HG02840 (cell line): Measurements from ENCODE around the gene SELENOW.
"Not testable (repeated sequence)": the region's sequence is repeated elsewhere in the genome, so short reads cannot be mapped to it uniquely, and the experiment has no call there.

Experiments used
- ATAC-seq: cut with Tn5 transposase; IDR thresholded peaks from one replicate; pipeline ENCODE4 v1.9.1; 2021; ENCODE audit warnings: mild to moderate bottlenecking, moderate library complexity, moderate number of reproducible peaks; ENCODE audit not compliant: unreplicated experiment, low FRiP score

Gene SELENOW

GRCh38 chr19:47755762-47756626 lies 22.5 kb upstream of the SELENOW start:
- ATAC-seq: no peak

DNA sequence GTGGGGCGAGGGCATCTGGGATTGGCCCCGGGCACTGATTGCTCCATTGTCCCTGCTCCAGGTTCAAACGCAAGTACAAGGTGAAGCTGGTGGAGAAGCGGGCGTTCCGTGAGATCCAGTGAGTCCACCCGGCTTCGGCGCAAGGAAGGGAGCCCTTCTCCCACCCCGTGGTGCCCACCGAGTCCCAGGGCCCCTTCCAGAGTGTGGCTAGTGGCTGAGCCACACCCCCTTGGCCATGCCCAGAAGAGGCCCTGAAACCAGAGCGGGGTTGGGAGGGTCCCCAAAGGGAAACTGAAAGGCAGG lies 21.9 kb upstream of the SELENOW start:
- no peak for ATAC-seq

GRCh38 chr19:47756953-47757608 lies 21.4 kb upstream of the SELENOW start:
- ATAC-seq: no peak

GRCh38 chr19:47757617-47758442 lies 20.7 kb upstream of the SELENOW start:
- no peak for ATAC-seq

DNA sequence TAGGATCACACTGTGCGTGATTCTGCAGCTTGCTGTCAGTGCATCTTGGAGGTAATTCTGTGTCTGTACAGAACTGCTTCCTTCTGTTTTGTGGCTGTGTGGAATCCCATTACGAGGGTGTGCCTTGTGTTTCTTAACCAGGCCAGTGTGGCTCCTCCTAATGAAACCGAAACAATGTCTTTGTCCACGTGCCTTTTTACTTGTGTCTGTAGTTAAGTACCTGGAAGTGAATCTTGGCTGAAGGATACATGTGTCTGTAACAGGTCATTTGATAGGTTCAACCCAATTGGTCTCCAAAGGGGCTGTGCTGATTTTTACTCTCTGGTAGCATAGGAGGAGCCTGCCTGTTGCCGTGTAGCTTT lies 20.1 kb upstream of the SELENOW start:
- no peak for ATAC-seq

- ATAC-seq: no peak
These were observed 17.9 kb upstream of the SELENOW start for GRCh38 chr19:47760632-47760999.

DNA sequence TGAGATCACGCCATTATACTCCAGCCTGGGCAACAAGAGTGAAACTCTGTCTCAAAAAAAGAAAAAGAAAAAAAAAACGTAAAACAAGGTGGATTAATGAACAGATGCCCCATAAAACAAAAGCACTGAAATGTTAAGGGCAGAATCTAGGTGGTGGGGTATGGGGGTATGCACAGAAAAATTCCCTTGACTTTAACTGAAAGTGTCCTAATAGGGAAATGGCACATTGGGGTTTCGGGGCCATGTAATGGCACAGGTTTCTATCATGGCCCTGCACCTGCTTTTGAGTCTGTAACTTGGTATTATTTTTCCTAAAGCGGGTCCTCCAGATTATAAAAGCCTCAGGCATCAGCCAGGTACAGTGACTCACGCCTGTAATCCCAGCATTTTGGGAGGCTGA lies 16.9 kb upstream of the SELENOW start:
- no peak for ATAC-seq

DNA sequence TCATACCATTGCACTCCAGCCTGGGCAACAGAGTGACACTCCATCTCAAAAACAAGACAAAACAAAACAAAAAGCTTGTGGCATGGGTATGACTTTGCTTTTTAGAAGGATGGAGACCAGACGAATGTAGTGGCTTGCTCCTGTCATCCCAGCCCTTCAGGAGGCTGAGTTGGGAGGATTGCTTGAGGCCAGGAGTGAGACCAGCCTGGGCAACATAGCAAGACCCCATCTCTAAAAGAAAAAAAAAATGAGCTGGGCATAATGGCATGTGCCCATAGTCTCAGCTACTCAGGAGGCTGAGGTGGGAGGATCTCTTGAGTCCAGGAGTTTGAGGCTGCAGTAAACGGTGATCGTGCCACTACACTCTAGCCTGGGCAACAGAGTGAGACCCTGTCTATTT lies 16.4 kb upstream of the SELENOW start:
- ATAC-seq: no peak

DNA sequence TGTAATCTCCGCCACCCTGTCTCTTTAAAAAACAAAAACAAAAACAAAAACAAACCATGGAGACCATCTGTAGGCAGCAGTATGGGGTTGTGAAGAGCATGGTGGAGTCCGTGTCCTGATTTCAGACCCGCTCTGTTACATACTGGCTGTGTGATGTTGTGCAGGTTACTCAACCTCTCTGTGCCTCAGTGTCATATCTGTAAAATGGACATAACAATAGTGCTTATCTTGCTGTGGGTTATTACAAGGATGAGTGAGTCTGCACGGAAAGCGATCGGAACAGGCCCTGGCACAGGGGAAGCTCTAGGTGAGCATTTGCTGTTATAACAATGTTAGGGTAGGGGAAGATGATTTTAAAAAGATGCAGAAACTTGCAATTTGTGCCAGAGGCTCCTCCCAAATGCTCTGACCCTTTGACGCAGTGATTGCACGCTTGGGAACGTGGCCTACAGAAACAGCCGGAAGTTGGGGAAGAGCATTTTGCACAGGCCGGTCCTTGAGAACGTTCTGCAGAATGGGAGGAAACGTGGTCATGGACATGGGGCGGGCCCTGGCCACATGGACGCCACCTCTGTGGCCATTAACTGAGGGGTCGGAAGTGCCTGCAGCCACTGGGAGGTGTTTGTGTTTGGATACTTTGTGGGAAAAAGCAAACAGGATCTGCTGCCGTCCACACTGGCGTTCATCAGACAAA lies 15.7 kb upstream of the SELENOW start:
- no peak for ATAC-seq

GRCh38 chr19:47764705-47765104 lies 13.8 kb upstream of the SELENOW start:
- ATAC-seq: not testable (repeated sequence)

DNA sequence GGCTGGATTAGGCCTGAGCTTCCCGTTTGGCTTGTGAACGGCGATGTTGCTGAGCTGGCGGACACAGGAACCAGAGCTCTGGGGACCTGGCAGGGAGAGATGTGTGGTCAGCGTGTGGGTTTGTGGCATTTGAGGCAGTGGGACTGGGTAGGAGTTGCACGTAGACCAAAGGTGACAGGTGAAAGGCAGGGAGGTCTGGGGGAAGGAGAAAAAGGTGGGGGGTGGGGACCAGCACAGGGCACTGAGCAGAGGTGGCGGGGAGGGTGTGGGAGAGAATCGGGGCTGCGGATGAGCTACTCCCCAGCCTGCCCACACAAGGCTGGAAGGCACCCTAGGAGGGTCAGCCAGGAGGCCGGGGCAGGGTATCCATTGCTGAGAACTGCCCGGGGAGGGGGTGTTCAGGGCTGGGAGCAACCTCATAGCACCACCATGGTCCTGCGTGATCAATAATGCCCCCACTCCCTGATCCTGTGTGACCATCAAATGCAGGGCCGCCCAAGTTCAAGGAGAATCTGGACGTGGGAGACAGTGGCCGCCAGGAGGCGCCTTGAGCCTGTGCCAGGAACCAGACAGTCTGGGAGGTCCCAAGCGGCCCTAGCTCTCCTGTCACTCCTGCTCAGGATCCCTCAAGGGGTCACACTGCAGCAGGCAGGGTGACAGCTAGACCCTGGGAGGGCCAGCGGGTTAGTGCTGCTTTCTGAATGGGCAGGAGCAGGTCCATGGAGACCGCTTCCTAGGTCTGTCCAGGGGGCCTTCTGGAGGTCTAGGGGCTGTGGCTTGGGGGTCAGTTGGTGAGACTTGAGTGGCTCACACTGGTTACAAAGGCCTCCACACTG lies 12.8 kb upstream of the SELENOW start:
- ATAC-seq: no peak

GRCh38 chr19:47766359-47766620 lies 12.2 kb upstream of the SELENOW start:
- ATAC-seq: no peak

GRCh38 chr19:47766670-47767069 lies 11.8 kb upstream of the SELENOW start:
- no peak for ATAC-seq

GRCh38 chr19:47767349-47767748 lies 11.2 kb upstream of the SELENOW start:
- ATAC-seq: no peak

- ATAC-seq: no peak
These were observed 9.9 kb upstream of the SELENOW start for GRCh38 chr19:47768604-47769003.

DNA sequence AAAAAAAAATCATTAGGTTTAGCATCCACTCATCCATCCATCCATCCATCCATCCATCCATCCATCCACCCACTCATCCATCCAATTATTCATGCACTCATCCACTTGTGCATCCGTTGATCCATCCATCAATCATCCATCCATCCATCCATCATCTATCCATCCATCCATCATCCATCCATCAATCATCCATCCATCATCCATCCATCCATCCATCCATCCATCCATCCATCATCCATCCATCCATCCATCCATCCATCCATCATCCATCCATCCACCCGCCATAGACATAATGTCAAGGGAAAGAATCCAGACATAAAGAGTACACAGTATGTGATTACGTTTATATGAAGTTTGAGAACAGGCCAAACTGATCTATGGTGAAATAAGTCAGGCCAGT lies 9.0 kb upstream of the SELENOW start:
- ATAC-seq: no peak

GRCh38 chr19:47771291-47771690 lies 7.2 kb upstream of the SELENOW start:
- not testable (repeated sequence) for ATAC-seq

DNA sequence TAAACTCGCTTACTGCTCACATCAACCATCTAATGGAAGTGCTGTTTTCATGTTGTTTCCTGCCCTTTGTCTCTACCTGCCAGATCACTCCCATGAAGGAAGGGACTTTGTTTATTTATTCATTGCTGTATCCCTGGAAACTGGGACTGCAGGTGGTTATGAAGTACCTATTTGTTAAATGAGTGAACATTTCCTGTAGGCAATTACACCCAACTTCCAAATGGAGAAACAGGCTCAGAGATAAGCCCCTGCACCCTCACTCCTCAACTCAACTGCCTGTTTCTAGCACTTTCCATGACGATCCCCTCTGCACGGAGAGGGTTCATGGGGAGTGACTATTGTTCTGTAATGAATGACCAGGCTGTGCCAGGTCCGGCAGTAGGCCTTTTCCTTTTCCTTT lies 1.9 kb upstream of the SELENOW start:
- ATAC-seq: no peak

- ATAC-seq: not testable (repeated sequence)
These were observed 1.1 kb upstream of the SELENOW start for GRCh38 chr19:47777245-47778048.
